ENCODE measurements around the gene MLF2. TPM values are rescaled to one million over a fixed set of nuclear protein-coding genes. Genes with fewer than 3 reads are reported as not detected.

The MLF2 gene
- total RNA-seq, 2 donors from 2014 or later, result 59.4 to 76.5 TPM

- Histone ChIP-seq H3K9me3 (no peaks in the 10 kb centered on the region), H3K27me3 (peaks cover 6 to 21% of the 10 kb centered on the region in 2 donors), H3K4me1 (peaks cover 14% of the 10 kb centered on the region), H3K4me3 (no peak overlapping the region), H3K27ac (no peak overlapping the region), H3K36me3 (replicated peaks in 1 of 2; ENCODE audit: insufficient read depth in 1 of 2, low read depth in 2 of 2) (no peaks in the 10 kb centered on the region)
- ATAC-seq (no peak), DNase-seq (no peak)
- intact Hi-C loops (cut with DNase I), result no loop called here
- TF ChIP-seq POLR2A (IDR thresholded peaks at IDR 0.05) (no peak), CTCF (IDR thresholded peaks at IDR 0.05) (no peak)
- WGBS, 2 donors, result 8 to 13% methylated on average over 4 to 10 of the region's 10 CpGs
Measured at GRCh38 chr12:6703631-6704030, 49.3 kb downstream of the MLF2 start.

GRCh38 chr12:6701078-6701768, 51.7 kb downstream of the MLF2 start:
- Histone ChIP-seq H3K36me3 (replicated peaks in 1 of 2; ENCODE audit: insufficient read depth in 1 of 2, low read depth in 2 of 2) (no peaks in the 10 kb centered on the region), H3K9me3 (no peaks in the 10 kb centered on the region), H3K27ac (no peak overlapping the region), H3K4me1 (peaks cover 14% of the 10 kb centered on the region), H3K27me3 (peaks cover 6 to 21% of the 10 kb centered on the region in 2 donors), H3K4me3 (no peak overlapping the region)
- TF ChIP-seq CTCF (IDR thresholded peaks at IDR 0.05) (no peak), POLR2A (IDR thresholded peaks at IDR 0.05) (no peak)
- intact Hi-C loops (cut with DNase I), result no loop called here
- DNase-seq (no peak), ATAC-seq (no peak)
- 22 to 29% methylated on average over 13 of the region's 13 CpGs for WGBS, 2 donors

GRCh38 chr12:6700646-6701051, 52.3 kb downstream of the MLF2 start, which contains the start of gene PIANP:
PIANP (minus strand) TSS chr12:6700815; CDS start chr12:6698061, 2,754 bp downstream.
- ATAC-seq, result peak; percentile 68
- peaks cover 6 to 21% of the 10 kb centered on the region in 2 donors for H3K27me3 ChIP-seq
- no peaks in the 10 kb centered on the region for H3K9me3 ChIP-seq
- 4 to 6% methylated on average over 4 of the region's 43 CpGs for WGBS, 2 donors
- DNase-seq, result peak in 3 of 4 donors; percentile 22 to 50 (median 40)
- H3K36me3 ChIP-seq (replicated peaks in 1 of 2; ENCODE audit: insufficient read depth in 1 of 2, low read depth in 2 of 2), result no peaks in the 10 kb centered on the region
- TF ChIP-seq POLR2A (IDR thresholded peaks at IDR 0.05) (no peak), CTCF (IDR thresholded peaks at IDR 0.05) (no peak)
- peaks cover 14% of the 10 kb centered on the region for H3K4me1 ChIP-seq
- intact Hi-C loops (cut with DNase I), result no loop called here
- no peak within 1 kb of the TSS for H3K4me3 ChIP-seq
- H3K27ac ChIP-seq, result no peak within 1 kb of the TSS

GRCh38 chr12:6699989-6700645, 52.8 kb downstream of the MLF2 start:
- no peak for TF ChIP-seq CTCF (IDR thresholded peaks at IDR 0.05)
- no peak for TF ChIP-seq POLR2A (IDR thresholded peaks at IDR 0.05)
- H3K9me3 ChIP-seq, result no peaks in the 10 kb centered on the region
- H3K27ac ChIP-seq, result no peak overlapping the region
- intact Hi-C loops (cut with DNase I), result no loop called here
- H3K36me3 ChIP-seq (replicated peaks in 1 of 2; ENCODE audit: insufficient read depth in 1 of 2, low read depth in 2 of 2), result no peaks in the 10 kb centered on the region
- no peak for ATAC-seq
- WGBS, 2 donors, result 2 to 10% methylated on average over 2 to 45 of the region's 65 CpGs
- H3K4me3 ChIP-seq, result no peak overlapping the region
- H3K4me1 ChIP-seq, result peaks cover 14% of the 10 kb centered on the region
- peaks cover 6 to 21% of the 10 kb centered on the region in 2 donors for H3K27me3 ChIP-seq
- DNase-seq, result no peak
